Stimulated activated CD4-positive, alpha-beta T cell treated with anti-CD3 and anti-CD28 coated beads, Interleukin-1b, Interleukin-23, amount 100 ng/mL, for 24 hours (primary cell): ENCODE measurements around the gene LINC01488.

ENCODE experiments used
- DNase-seq, 4 experiments: peaks; one replicate each; pipeline ENCODE4 v3.0.0-alpha.2; 2020; ENCODE audit warnings: low read depth in 4 of 4, low spot score in 1 of 4

Gene LINC01488

GRCh38 chr11:69476509-69476961 lies 4.9 kb upstream of the LINC01488 start:
- no peak for DNase-seq

DNA sequence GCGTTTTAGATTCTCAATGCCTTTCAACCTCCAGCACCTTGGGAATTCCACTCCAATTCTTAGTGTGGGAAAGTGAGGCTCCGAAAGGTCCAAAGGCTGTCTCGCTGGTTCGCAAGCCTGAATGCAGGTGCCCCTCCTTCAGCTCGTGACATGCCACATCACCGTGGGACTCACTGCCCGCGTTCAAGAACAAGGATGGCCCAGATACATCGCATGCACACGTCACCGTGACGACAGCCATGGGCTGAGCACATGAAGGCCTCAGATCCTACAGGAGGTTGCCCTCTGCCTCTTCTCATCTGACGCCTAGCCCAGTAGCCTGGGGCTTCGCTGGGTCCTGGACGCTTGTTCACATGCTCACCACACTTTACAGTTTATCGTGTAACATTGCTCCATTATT lies 4.4 kb upstream of the LINC01488 start:
- DNase-seq = no peak

DNA sequence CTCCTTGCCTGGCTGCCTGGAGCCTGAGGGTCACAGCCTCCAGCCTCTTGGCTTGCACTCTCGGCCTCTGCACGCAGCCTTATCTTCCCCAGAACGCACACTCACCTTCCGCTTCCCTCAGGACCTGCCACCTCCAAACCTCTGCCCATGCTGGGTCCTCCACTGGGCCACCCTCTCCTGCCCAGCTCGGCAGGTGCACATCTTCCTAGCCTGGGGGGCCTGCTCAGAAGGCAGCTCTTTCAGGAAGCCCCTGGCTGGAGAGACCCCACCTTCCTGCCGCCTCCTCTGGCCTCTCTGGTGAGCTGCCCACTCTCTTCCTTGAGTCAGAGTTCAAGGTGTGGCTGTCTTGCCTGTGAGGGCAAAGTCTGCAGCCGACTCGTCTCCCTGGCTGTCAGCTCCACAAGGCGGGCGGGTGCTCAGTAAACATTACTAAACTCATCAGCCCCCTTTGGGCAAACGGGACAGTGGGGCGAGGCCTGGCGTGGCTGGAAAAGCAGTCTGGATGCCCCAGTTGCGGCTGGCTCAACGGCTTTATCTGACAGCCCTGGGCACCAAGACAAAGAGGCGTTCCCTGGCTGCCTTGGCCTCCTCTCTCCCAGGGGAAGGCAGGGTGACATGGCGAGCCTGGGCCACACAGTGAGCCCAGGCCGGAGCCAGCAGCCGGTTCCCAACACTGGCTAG lies 1.7 kb upstream of the LINC01488 start:
- DNase-seq = no peak

- no peak for DNase-seq
These were observed 693 bp upstream of the LINC01488 start for GRCh38 chr11:69480547-69481392.

DNA sequence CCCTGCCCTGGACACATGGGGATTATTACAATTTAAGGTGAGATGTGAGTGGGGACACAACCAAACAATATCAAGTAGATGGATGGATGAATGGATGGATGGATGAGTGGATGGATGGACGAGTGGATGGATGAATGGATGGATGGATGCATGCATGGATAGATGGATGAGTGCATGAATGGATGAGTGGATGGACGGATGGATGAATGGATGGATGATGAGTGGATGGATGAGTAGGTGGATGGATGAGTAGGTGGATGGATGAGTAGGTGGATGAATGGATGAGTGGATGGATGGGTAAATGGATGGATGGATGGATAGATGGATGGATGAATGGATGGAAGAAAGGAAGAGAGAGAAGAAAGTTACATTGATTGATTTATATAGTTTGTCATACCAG lies 859 bp downstream of the LINC01488 start:
- DNase-seq = no peak

DNA sequence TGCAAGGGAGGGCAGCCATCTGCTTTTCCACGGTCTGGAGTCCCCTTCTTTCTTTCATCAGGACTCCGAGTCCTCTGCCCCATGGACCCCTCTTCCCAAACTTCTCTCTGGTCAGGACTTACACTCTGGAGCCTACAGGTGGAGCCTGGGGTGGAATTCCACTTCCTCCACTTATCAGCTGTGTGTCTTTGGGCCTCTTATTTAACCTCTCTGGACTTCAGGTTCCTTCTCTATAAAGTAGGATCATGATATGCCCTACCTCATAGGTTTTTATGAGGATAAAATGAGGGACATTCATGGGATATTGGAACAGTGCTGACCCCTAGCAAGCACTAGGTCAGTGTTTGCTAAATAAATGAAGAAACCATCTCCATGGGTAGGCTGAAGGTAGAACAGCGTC lies 1.7 kb downstream of the LINC01488 start:
- DNase-seq = no peak

- DNase-seq = no peak
These were observed 2.4 kb downstream of the LINC01488 start for GRCh38 chr11:69483691-69484426.

GRCh38 chr11:69484427-69485259 lies 3.2 kb downstream of the LINC01488 start:
- DNase-seq = no peak

GRCh38 chr11:69485337-69486041 lies 4.0 kb downstream of the LINC01488 start:
- DNase-seq = no peak

DNA sequence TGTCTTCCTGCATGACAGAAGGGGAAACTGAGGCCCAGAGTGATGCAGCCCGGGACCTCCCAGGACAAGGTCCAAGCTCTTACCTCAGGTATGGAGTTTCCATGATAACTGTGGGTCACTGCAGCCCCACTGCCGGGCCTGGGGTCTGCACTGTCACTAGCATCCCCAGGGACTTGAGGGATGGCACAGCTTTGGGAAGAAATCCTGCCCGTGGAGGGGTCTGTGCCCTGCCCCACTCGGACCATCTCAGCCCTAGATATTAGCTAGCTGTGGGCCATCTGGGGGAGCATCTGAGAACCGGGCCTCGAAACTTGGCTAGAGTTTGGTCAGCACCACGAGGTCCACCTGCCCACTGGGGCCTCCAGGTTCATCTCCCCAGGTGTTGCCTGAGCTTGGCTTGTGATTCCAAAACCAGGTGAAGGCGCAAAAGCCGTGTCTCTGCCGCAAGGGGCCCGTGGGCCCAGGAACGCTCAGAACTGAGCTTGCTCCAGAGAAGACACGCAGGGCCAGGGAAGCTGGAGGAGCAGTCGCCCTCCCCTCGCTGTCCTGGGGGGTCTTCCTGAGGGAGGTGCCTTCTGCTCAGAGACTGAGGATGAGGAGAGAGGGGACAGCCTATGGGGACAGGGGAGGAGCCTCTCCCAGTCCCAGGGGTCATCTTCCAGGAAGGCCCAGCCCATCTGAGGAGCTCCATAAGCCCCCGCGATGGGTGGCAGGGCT lies 4.8 kb downstream of the LINC01488 start:
- DNase-seq = no peak

- DNase-seq = no peak
These were observed 5.4 kb downstream of the LINC01488 start for GRCh38 chr11:69486773-69487291.

DNA sequence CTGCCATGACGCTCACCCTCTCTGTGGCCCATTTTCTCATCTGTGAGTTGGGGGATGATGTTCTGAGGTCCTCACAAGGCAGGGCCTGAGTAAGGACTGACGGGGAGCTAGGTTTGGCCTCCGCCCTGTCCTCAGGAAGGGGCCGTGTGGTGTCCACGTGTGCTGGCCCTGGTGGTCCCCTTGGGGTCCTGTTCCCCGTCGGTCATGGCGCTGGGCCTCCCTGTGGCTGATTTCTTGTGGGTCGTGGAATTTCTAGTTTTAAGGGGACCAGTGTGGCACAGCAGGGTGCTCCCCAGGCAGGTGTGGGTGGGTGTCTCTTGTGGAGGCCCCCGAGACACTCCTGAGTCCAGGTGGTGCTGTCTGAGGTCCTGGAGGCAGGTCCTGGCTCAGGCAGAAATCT lies 5.9 kb downstream of the LINC01488 start:
- DNase-seq = no peak

GRCh38 chr11:69487849-69488542 lies 6.5 kb downstream of the LINC01488 start:
- DNase-seq = no peak

- DNase-seq = no peak
These were observed 7.1 kb downstream of the LINC01488 start for GRCh38 chr11:69488543-69488940.

GRCh38 chr11:69489031-69489745 lies 7.7 kb downstream of the LINC01488 start:
- no peak for DNase-seq

DNA sequence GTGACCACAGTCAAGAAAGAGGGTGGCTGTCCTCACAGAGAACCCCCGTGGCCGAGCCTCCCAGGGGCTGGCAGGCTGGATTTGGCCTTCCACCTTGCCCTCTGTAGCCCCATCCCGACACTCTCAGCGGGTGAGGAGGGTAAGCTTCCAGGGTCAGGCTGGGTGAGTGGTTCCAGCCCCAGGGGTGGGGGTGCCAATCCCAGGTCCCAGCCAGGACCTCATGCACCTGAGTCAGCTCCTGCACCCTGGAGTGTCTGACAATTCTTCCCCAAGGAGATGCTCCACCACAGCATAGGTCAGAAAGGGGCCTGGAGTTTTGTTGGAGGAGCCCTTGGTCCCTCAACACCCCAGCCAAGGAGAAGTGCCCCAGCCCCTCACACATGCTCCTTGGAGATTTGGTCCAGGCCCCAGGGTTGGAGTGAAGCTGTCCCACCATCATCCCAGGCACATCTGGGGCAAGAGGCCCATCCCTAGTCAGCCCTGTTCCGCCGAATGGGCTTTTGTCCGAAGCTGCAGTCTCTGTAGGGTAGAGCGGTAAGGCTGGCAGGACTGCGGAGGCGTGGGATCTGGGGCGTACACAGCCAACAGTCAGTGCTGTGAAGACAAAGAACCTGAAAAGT lies 8.4 kb downstream of the LINC01488 start:
- no peak for DNase-seq

DNA sequence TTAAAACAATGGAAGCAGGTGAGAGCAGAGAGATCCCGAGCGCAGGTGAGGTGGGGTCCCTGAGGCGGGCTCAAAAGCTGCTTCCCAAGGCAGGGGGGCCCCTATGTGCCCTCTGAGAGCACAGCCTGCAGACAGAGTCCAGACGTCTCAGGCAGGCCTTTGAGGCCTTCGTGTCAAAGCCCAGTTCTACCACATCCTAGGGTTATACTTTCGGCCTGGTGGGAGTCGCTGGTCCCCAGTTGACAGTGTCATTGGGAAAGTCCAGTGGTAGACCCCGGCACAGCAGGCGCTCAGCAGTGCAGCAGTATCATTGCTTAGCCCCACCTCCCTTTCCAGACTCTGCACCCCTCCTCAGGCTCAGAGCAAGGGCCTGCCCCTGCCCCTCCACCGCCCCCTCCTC lies 9.1 kb downstream of the LINC01488 start:
- no peak for DNase-seq
